ENCODE data around the gene TRIM32. TPM values are rescaled to one million over a fixed set of nuclear protein-coding genes. Genes with fewer than 3 reads are reported as not detected.

Gene TRIM32
- total and polyA plus RNA-seq, 2 of the 13 experiments (the other 11 are each of a cell fraction or from before 2014, with no cell fraction given) = 6.5 to 7.7 TPM

DNA sequence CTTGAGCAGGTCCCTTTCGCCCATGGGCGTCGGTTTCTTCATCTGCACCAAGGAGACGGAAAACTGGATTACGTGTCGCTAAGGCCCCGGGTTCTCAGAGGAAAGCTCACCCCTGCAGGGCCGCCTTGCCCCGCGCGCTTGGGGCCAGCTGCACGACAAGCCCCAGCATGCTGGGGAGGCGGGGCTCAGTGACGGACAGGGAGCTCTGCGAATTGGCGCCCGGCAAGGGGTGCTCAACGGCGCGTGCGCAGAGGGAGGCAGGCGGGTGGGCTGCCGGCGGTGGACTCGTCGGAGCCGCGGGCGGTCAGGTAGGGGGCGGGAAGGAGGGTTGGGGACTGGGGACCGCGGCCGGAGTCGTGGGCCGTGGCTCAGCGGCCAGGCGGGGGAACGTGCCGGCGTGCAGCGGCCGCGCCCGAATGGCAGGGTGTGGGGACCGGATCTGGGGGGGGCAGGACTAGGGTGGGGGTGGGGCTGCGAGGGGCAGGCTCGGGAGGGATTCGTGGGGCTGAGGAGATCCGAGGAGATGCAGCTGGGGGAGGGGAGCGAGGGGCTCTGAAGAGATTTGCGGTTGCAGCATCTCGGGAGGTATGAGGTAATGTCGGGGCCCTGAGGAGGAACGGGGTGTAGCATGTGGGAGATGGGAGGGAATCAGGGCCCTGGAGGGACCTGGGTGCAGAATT, at the start of gene TRIM32 (continued):
- TF ChIP-seq SAP130 (CRISPR knock-in tag; IDR thresholded peaks at IDR 0.05; ENCODE audit: low read depth) = peak; percentile 83
- TF ChIP-seq GLI4 (CRISPR knock-in tag; IDR thresholded peaks at IDR 0.05; ENCODE audit: borderline replicate concordance) = 0 out of 2 replicates have a peak, but pooled peaks have one; percentile 10
- TF ChIP-seq IRX3 (CRISPR knock-in tag; IDR thresholded peaks at IDR 0.05; ENCODE audit: borderline replicate concordance, low read depth) = no peak
- peak; percentile 39 for TF ChIP-seq FOSL2 (CRISPR knock-in tag; IDR thresholded peaks at IDR 0.05)
- TF ChIP-seq, protein P1, sequence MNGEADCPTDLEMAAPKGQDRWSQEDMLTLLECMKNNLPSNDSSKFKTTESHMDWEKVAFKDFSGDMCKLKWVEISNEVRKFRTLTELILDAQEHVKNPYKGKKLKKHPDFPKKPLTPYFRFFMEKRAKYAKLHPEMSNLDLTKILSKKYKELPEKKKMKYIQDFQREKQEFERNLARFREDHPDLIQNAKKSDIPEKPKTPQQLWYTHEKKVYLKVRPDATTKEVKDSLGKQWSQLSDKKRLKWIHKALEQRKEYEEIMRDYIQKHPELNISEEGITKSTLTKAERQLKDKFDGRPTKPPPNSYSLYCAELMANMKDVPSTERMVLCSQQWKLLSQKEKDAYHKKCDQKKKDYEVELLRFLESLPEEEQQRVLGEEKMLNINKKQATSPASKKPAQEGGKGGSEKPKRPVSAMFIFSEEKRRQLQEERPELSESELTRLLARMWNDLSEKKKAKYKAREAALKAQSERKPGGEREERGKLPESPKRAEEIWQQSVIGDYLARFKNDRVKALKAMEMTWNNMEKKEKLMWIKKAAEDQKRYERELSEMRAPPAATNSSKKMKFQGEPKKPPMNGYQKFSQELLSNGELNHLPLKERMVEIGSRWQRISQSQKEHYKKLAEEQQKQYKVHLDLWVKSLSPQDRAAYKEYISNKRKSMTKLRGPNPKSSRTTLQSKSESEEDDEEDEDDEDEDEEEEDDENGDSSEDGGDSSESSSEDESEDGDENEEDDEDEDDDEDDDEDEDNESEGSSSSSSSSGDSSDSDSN (CRISPR knock-in tag; IDR thresholded peaks at IDR 0.05) = peak; percentile 19; the same call in 1 of the 2 replicates
- no peak for TF ChIP-seq CENPBD1 (CRISPR knock-in tag; IDR thresholded peaks at IDR 0.05; ENCODE audit: borderline replicate concordance, low read depth)
- TF ChIP-seq RXRB (CRISPR knock-in tag; IDR thresholded peaks at IDR 0.05; ENCODE audit: borderline replicate concordance) = no peak
- TF ChIP-seq NFIB (CRISPR knock-in tag; IDR thresholded peaks at IDR 0.05; ENCODE audit: borderline replicate concordance) = no peak
- no peak for TF ChIP-seq SP1 (IDR thresholded peaks at IDR 0.05)
- TF ChIP-seq SP1 (CRISPR knock-in tag; IDR thresholded peaks at IDR 0.05) = peak; percentile 54
- TF ChIP-seq HCFC1 (IDR thresholded peaks at IDR 0.05; ENCODE audit: low read depth, low read length) = no peak
- TF ChIP-seq KLF12 (CRISPR knock-in tag; IDR thresholded peaks at IDR 0.05; ENCODE audit: borderline replicate concordance) = no peak
- no peak for TF ChIP-seq MATR3 (CRISPR knock-in tag; IDR thresholded peaks at IDR 0.05)
- no peak for TF ChIP-seq SP5 (CRISPR knock-in tag; IDR thresholded peaks at IDR 0.05; ENCODE audit: borderline replicate concordance, low read depth)
- TF ChIP-seq ZNF792 (CRISPR knock-in tag; IDR thresholded peaks at IDR 0.05) = peak; percentile 68
- TF ChIP-seq DNMT1 (CRISPR knock-in tag; IDR thresholded peaks at IDR 0.05) = no peak
- TF ChIP-seq PHF21A (CRISPR knock-in tag; IDR thresholded peaks at IDR 0.05) = no peak
- peak; percentile 69 for TF ChIP-seq POGZ (CRISPR knock-in tag; IDR thresholded peaks at IDR 0.05)
- TF ChIP-seq ARNTL (CRISPR knock-in tag; IDR thresholded peaks at IDR 0.05) = peak; percentile 51; the same call in 1 of the 2 replicates
- no peak for TF ChIP-seq XBP1 (CRISPR knock-in tag; IDR thresholded peaks at IDR 0.05)
- TF ChIP-seq ZKSCAN1 (IDR thresholded peaks at IDR 0.05; ENCODE audit: low read length) = no peak
- TF ChIP-seq HOXD1 (CRISPR knock-in tag; IDR thresholded peaks at IDR 0.05) = no peak
- TF ChIP-seq HMGXB4 (CRISPR knock-in tag; IDR thresholded peaks at IDR 0.05; ENCODE audit: borderline replicate concordance in 1 of 2, low read depth in 1 of 2) = peak in 1 of 2 experiments; percentile 53; a peak in 1 of 4 replicates
- TF ChIP-seq SOX6 (IDR thresholded peaks at IDR 0.05) = no peak
- peak; percentile 33; the same call in 1 of the 2 replicates for TF ChIP-seq SOX6 (CRISPR knock-in tag; IDR thresholded peaks at IDR 0.05)
- TF ChIP-seq AGO2 (optimal IDR thresholded peaks at IDR 0.05; ENCODE audit: low read depth, low read length) = no peak
- TF ChIP-seq ZNF441 (CRISPR knock-in tag; IDR thresholded peaks at IDR 0.05; ENCODE audit: borderline replicate concordance) = peak; percentile 40; the same call in 1 of the 2 replicates
- peak; percentile 19; the same call in 1 of the 2 replicates for TF ChIP-seq ZNF335 (CRISPR knock-in tag; IDR thresholded peaks at IDR 0.05)
- TF ChIP-seq ZNF878 (CRISPR knock-in tag; IDR thresholded peaks at IDR 0.05) = no peak
- TF ChIP-seq SP4 (CRISPR knock-in tag; IDR thresholded peaks at IDR 0.05) = peak; percentile 20; the same call in 1 of the 2 replicates
